Testis (tissue), 3 donors: Measurements from ENCODE around the gene CDC42SE2. TPM values are rescaled to one million over a fixed set of nuclear protein-coding genes. Genes with fewer than 3 reads are reported as not detected.

Experiments
- DNase-seq: peaks from one replicate; pipeline ENCODE4 v3.0.0-alpha.2; 2019
- H3K27ac ChIP-seq, 2 donors: fragments of 200-600 bp; sonication (generic); one replicate each; pipeline ENCODE4 v1.5.1; 2019
- H3K27me3 ChIP-seq: fragments of 200-600 bp; sonication (generic); one replicate; pipeline ENCODE4 v1.5.1; 2019
- H3K36me3 ChIP-seq: fragments of 200-600 bp; sonication (generic); one replicate; pipeline ENCODE4 v1.5.1; 2017; ENCODE audit warnings: low read depth; ENCODE audit errors: missing control alignments
- H3K4me1 ChIP-seq: fragments of 200-600 bp; sonication (generic); one replicate; pipeline ENCODE4 v1.5.1; 2019
- H3K4me3 ChIP-seq, 2 donors: fragments of 200-600 bp; sonication (generic); one replicate each; pipeline ENCODE4 v1.5.1; 2017 to 2019
- H3K9me3 ChIP-seq: fragments of 200-600 bp; sonication (generic); one replicate; pipeline ENCODE4 v1.5.1; 2017
- CTCF ChIP-seq, 3 experiments: fragments of 450-650 bp in 2 of 3; fragments of 200-600 bp in 1 of 3; sonication (generic) in 1 of 3; IDR thresholded peaks; one replicate each; pipeline ENCODE4 v1.5.1; 2016 to 2019; ENCODE audit warnings: antibody characterized with exemption in 3 of 3, mild to moderate bottlenecking in 2 of 3, moderate library complexity in 1 of 3
- POLR2A ChIP-seq: fragments of 450-650 bp; IDR thresholded peaks from one replicate; pipeline ENCODE4 v1.6.1; 2017; ENCODE audit warnings: antibody characterized with exemption, mild to moderate bottlenecking, moderate library complexity
- WGBS, 2 donors: methylation state at CpG; one replicate each; pipeline ENCODE4 v1.1.5; 2018; 5-methylcytosine and 5-hydroxymethylcytosine counted together
- intact Hi-C: fragments of 100-400 bp; cut with DNase I; formaldehyde crosslinking; loops from one replicate; pipeline ENCODE4 v1.15.1; 2023; ENCODE audit warnings: low total_unique reads
- polyA plus RNA-seq: library from polyadenylated mRNA; stranded (reverse); fragments of 350-450 nt; fragmentation: Illumina TruSeq; extraction: RNeasy Lipid Tissue Mini Kit (QIAGEN cat#74804); gene quantifications from one replicate; pipeline ENCODE4 v1.2.3, GENCODE V29; 2014; ENCODE audit warnings: low read depth, low replicate concordance; ENCODE audit not compliant: insufficient read depth
- total RNA-seq, 2 donors: library from RNA; depleted of rRNA; stranded (reverse); fragments of >200 nt; gene quantifications; one replicate each; pipeline ENCODE4 v1.2.3, GENCODE V29; 2016

CDC42SE2 gene
- total and polyA plus RNA-seq, 3 donors from 2014 or later: 57.6 to 72.8 (median 67.1) TPM

- no peak overlapping the region for H3K4me3 ChIP-seq
- no peak for TF ChIP-seq POLR2A
- TF ChIP-seq CTCF (IDR thresholded peaks at IDR 0.05): no peak
- intact Hi-C loops: no loop called here
- no peaks in the 10 kb centered on the region for H3K4me1 ChIP-seq
- H3K27ac ChIP-seq: no peak overlapping the region
- WGBS, 2 donors: 91 to 94% methylated on average over 2 of the region's 2 CpGs
- H3K36me3 ChIP-seq: no peaks in the 10 kb centered on the region
- no peak for DNase-seq
- H3K9me3 ChIP-seq: no peaks in the 10 kb centered on the region
- no peaks in the 10 kb centered on the region for H3K27me3 ChIP-seq
These were observed 52.2 kb downstream of the CDC42SE2 start for GRCh38 chr5:131316026-131316425.

GRCh38 chr5:131316822-131317221 is 53.0 kb downstream of the CDC42SE2 start:
- no peak overlapping the region for H3K4me3 ChIP-seq
- H3K4me1 ChIP-seq: no peaks in the 10 kb centered on the region
- no peak overlapping the region for H3K27ac ChIP-seq
- WGBS, 2 donors: 94% methylated on average over 2 of the region's 2 CpGs
- H3K36me3 ChIP-seq: no peaks in the 10 kb centered on the region
- DNase-seq: no peak
- TF ChIP-seq CTCF (IDR thresholded peaks at IDR 0.05) (no peak), POLR2A (no peak)
- no peaks in the 10 kb centered on the region for H3K27me3 ChIP-seq
- intact Hi-C loops: no loop called here
- H3K9me3 ChIP-seq: no peaks in the 10 kb centered on the region

GRCh38 chr5:131318455-131318854 is 54.6 kb downstream of the CDC42SE2 start:
- no peaks in the 10 kb centered on the region for H3K27me3 ChIP-seq
- intact Hi-C loops: no loop called here
- no peaks in the 10 kb centered on the region for H3K9me3 ChIP-seq
- H3K27ac ChIP-seq: no peak overlapping the region
- TF ChIP-seq POLR2A (no peak), CTCF (IDR thresholded peaks at IDR 0.05) (no peak)
- no peak for DNase-seq
- H3K36me3 ChIP-seq: no peaks in the 10 kb centered on the region
- H3K4me1 ChIP-seq: no peaks in the 10 kb centered on the region
- no peak overlapping the region for H3K4me3 ChIP-seq

GRCh38 chr5:131321066-131321465 is 57.2 kb downstream of the CDC42SE2 start:
- intact Hi-C loops: no loop called here

More at GRCh38 chr5:131321066-131321465, 57.2 kb downstream of the CDC42SE2 start:
- 36 to 37% methylated on average over 2 of the region's 2 CpGs for WGBS, 2 donors
- Histone ChIP-seq H3K9me3 (no peaks in the 10 kb centered on the region), H3K4me3 (no peak overlapping the region), H3K27me3 (no peaks in the 10 kb centered on the region), H3K36me3 (no peaks in the 10 kb centered on the region), H3K4me1 (peaks cover 7% of the 10 kb centered on the region), H3K27ac (no peak overlapping the region)
- DNase-seq: no peak
- TF ChIP-seq CTCF (IDR thresholded peaks at IDR 0.05): no peak
